Rectal smooth muscle tissue (tissue), 1 donor: ENCODE results near the gene PNCK.

ENCODE experiments used
- H3K27ac ChIP-seq: one replicate; pipeline ENCODE4 v1.7.0; 2013; ENCODE audit warnings: low read depth, low read length, inconsistent platforms
- H3K27me3 ChIP-seq: one replicate; pipeline ENCODE4 v1.7.0; 2013; ENCODE audit warnings: low read length; ENCODE audit not compliant: control insufficient read depth, insufficient read depth
- H3K36me3 ChIP-seq: one replicate; pipeline ENCODE4 v1.7.0; 2013; ENCODE audit warnings: low read length; ENCODE audit not compliant: control insufficient read depth, insufficient read depth
- H3K4me1 ChIP-seq: one replicate; pipeline ENCODE4 v1.7.0; 2013; ENCODE audit warnings: low read length; ENCODE audit not compliant: control insufficient read depth, insufficient read depth
- H3K4me3 ChIP-seq: one replicate; pipeline ENCODE4 v1.7.0; 2013; ENCODE audit warnings: low read length
- H3K9ac ChIP-seq: one replicate; pipeline ENCODE4 v1.7.0; 2013; ENCODE audit warnings: low read length

Gene PNCK

GRCh38 chrX:153671589-153672530, 1.8 kb downstream of the PNCK start:
- Histone ChIP-seq H3K27me3 (peaks cover 20% of the 10 kb centered on the region), H3K36me3 (no peaks in the 10 kb centered on the region), H3K4me1 (no peaks in the 10 kb centered on the region), H3K9ac (no peak overlapping the region), H3K4me3 (no peak overlapping the region), H3K27ac (peak overlapping the region; percentile 53)

- Histone ChIP-seq H3K36me3 (no peaks in the 10 kb centered on the region), H3K27ac (no peak overlapping the region), H3K9ac (no peak overlapping the region), H3K4me1 (no peaks in the 10 kb centered on the region), H3K4me3 (no peak overlapping the region), H3K27me3 (peaks cover 20% of the 10 kb centered on the region)
Measured at GRCh38 chrX:153670748-153671588, 2.6 kb downstream of the PNCK start.

- Histone ChIP-seq H3K36me3 (no peaks in the 10 kb centered on the region), H3K9ac (no peak overlapping the region), H3K4me3 (no peak overlapping the region), H3K27ac (no peak overlapping the region), H3K4me1 (no peaks in the 10 kb centered on the region), H3K27me3 (peaks cover 20% of the 10 kb centered on the region)
Measured at GRCh38 chrX:153669901-153670731, 3.5 kb downstream of the PNCK start.

GRCh38 chrX:153669174-153669890, 4.3 kb downstream of the PNCK start:
- Histone ChIP-seq H3K36me3 (no peaks in the 10 kb centered on the region), H3K4me3 (no peak overlapping the region), H3K27me3 (peaks cover 19% of the 10 kb centered on the region), H3K27ac (peak overlapping the region; percentile 19), H3K9ac (no peak overlapping the region), H3K4me1 (no peaks in the 10 kb centered on the region)

- peaks cover 17% of the 10 kb centered on the region for H3K27me3 ChIP-seq
- peak overlapping the region; percentile 70 for H3K27ac ChIP-seq
Measured at GRCh38 chrX:153668423-153669173, 5.0 kb downstream of the PNCK start.

GRCh38 chrX:153667956-153668396, 5.6 kb downstream of the PNCK start:
- Histone ChIP-seq H3K9ac (no peak overlapping the region), H3K4me3 (no peak overlapping the region), H3K36me3 (no peaks in the 10 kb centered on the region), H3K27ac (peak overlapping the region; percentile 70), H3K4me1 (no peaks in the 10 kb centered on the region), H3K27me3 (peaks cover 17% of the 10 kb centered on the region)

More at GRCh38 chrX:153668423-153669173, 5.0 kb downstream of the PNCK start:
- no peaks in the 10 kb centered on the region for H3K4me1 ChIP-seq
- no peaks in the 10 kb centered on the region for H3K36me3 ChIP-seq
- H3K9ac ChIP-seq = no peak overlapping the region
- H3K4me3 ChIP-seq = no peak overlapping the region

GRCh38 chrX:153667281-153667955, 6.2 kb downstream of the PNCK start:
- Histone ChIP-seq H3K27me3 (peaks cover 17% of the 10 kb centered on the region), H3K4me3 (no peak overlapping the region), H3K36me3 (no peaks in the 10 kb centered on the region), H3K9ac (no peak overlapping the region), H3K27ac (no peak overlapping the region), H3K4me1 (no peaks in the 10 kb centered on the region)

- no peak overlapping the region for H3K4me3 ChIP-seq
- peaks cover 5% of the 10 kb centered on the region for H3K27me3 ChIP-seq
- no peak overlapping the region for H3K9ac ChIP-seq
- H3K27ac ChIP-seq = no peak overlapping the region
- H3K36me3 ChIP-seq = no peaks in the 10 kb centered on the region
- H3K4me1 ChIP-seq = no peaks in the 10 kb centered on the region
Measured at GRCh38 chrX:153665726-153666306, 7.8 kb downstream of the PNCK start.

GRCh38 chrX:153662266-153662665, 11.3 kb downstream of the PNCK start:
- no peak overlapping the region for H3K27ac ChIP-seq
- H3K4me3 ChIP-seq = peak overlapping the region; percentile 8
- no peaks in the 10 kb centered on the region for H3K4me1 ChIP-seq
- no peaks in the 10 kb centered on the region for H3K27me3 ChIP-seq
- no peaks in the 10 kb centered on the region for H3K36me3 ChIP-seq
- H3K9ac ChIP-seq = no peak overlapping the region

GRCh38 chrX:153659268-153659667, 14.3 kb downstream of the PNCK start:
- no peak overlapping the region for H3K27ac ChIP-seq
- no peak overlapping the region for H3K4me3 ChIP-seq
- H3K4me1 ChIP-seq = no peaks in the 10 kb centered on the region
- H3K36me3 ChIP-seq = no peaks in the 10 kb centered on the region
- no peaks in the 10 kb centered on the region for H3K27me3 ChIP-seq
- H3K9ac ChIP-seq = no peak overlapping the region
